HG02588 (cell line): Measurements from ENCODE around the gene SH3RF3.

Experiments
- ATAC-seq: cut with Tn5 transposase; IDR thresholded peaks from one replicate; pipeline ENCODE4 v1.9.1; 2021; ENCODE audit warnings: mild to moderate bottlenecking, moderate library complexity; ENCODE audit not compliant: unreplicated experiment

Gene SH3RF3

DNA sequence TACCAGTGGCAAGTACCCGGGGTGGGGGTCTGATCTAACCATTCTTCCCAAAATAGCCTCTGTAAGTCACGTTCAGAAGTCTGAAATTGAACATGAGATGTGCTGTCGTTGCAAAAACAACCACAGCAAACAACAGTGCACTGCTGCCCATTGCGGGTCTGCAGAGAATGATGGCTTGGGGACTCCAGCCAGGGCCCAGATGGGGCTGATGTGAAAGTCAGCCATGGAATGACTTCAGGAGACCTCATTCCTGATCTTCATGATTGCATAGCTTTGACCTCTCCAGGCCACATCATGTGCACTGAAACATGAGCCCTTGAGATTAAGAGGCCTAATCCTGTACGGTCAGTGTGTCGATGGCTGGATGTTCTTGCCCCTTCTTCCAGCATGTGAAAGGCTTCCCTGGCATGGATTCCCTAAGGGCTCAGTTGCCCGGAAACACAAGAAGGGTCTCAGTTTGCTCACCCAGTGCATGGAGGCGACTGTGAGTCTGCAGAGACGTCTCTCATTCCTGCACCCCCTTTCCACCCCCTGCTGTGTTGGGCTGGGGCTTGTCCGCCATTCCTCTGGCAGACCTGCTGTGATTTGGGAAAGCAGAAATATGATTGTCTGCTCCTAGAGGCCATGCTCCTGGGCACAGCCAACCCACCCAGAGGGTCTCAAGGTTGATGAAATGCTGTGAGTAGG lies 293.2 kb downstream of the SH3RF3 start:
- no peak for ATAC-seq

DNA sequence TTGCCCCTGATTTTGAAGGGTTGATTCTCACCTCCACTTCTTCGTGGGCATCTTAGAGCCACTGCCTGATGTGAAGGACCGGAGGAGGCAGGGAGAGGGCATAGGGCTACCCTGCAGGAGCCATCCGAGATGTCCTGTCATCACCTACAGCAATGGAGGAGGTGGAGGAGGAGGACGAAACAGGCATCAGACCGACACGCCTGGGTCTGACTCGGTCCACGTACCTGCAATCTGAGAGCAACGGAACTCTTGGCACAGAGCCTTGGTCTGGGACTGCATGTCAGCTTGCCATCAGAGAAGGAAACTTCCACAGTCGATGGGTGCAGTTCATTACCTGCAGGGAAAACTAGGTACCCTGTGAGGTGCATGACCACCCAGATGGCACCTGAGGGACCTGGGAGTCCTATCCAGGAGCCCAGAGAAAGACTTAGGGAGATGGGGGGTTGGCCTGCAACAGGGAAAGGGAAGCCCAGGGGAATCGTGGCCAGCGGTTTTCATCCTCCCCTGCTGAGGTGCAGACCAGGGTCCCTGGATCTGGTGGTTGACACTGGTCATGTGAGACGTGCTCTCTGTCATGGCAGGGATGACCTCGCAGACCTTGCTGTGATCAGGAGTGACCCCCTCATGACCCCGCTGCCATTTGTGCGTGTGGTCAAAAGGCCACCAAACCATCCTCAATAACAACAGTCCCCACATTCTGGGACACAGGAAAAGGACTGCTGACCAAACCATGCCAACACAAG lies 293.9 kb downstream of the SH3RF3 start:
- ATAC-seq: no peak

DNA sequence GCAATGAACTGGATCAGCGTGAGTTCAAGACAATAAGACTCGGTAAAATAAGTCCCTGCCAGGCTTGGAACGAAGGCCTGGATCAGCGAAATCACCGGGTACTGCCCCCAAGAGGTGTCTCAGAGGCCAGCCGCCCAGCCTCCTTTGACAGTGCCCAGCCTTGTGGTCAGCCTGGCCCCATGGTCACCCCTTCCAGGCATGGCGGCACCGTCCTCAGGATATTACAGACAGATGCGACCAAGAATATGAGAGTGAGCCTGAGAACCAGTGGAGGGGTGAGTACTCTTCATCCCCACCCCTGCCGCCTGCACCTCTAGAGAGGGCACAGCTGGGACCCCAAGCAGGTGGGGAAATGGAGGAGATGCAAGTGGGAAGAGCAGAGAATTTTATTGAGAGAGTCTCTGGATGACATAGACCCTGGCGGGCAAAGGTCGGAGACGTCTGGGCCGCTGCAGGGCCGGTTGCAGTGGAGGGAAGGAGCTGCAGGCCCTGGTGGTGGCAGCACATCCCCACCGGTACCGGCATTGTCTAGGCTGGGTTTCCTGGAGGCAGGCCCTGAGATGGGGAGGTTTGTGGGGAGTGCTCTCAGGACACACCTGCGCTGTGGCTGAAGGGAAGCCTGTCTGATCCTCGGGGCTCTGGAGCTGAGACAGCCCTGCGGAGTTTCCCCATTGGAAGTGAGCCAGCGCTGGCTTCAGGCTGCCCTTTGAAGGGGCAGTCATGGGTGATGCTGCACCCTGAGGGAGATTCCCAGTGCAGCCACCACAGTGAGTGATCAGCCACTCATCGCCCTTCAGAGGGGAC lies 294.8 kb downstream of the SH3RF3 start:
- no peak for ATAC-seq

DNA sequence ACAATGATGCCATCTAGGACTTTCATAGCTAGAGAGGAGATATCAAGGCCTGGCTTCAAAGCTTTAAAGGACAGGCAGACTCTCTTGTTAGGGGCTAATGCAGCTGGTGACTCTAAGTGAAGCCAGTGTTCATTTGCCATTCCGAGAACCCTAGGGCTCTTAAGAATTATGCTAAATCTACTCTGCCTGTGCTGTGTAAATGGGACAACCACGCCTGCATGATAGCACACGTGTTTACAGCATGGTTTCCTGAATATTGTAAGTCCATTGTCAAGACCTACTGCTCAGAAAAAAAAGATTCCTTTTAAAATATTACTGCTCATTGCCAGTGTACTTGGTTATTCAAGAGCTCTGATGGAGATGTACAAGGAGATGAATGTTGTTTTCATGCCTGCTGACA lies 296.4 kb downstream of the SH3RF3 start:
- ATAC-seq: no peak

DNA sequence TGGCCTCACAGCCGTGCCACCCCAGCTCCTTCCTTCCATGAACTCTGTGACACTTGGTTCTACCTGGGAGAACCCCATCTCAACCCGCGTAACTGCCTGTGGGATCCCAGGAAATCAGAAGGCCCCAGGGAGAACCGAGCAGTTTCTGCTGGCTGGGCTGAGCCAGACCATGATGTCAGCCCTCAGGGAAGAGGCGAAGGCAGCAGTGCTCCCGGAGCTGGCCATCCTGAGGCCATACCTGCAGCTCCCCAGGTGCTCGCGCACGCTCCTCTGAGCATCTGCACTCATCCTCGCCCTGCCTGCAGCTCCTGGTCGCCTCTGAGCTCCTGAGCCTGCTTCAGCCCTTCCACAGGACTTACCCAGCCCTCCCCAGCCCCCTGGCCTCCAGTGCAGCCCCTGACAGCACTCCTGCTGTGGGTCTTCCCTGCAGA lies 298.7 kb downstream of the SH3RF3 start:
- ATAC-seq: no peak

DNA sequence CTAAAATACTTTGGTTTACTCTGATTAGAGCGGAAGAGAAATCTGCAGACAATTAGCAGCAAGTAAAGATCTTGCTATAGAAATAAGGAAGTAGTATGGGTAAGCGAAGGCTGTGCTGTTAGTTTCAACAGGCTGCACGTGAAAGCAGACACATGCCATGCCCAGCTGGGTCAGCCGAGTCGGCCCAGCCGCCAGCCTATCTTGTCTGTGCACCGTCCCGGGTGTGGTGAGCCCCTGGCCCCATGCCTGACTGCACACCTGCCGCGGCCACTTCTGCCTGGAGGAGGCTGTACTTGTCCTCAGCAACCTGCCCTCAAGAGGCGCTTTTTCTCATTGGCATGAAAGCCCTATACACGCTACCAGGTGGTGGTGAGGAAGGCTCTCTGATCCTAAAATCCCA lies 299.3 kb downstream of the SH3RF3 start:
- ATAC-seq: no peak

DNA sequence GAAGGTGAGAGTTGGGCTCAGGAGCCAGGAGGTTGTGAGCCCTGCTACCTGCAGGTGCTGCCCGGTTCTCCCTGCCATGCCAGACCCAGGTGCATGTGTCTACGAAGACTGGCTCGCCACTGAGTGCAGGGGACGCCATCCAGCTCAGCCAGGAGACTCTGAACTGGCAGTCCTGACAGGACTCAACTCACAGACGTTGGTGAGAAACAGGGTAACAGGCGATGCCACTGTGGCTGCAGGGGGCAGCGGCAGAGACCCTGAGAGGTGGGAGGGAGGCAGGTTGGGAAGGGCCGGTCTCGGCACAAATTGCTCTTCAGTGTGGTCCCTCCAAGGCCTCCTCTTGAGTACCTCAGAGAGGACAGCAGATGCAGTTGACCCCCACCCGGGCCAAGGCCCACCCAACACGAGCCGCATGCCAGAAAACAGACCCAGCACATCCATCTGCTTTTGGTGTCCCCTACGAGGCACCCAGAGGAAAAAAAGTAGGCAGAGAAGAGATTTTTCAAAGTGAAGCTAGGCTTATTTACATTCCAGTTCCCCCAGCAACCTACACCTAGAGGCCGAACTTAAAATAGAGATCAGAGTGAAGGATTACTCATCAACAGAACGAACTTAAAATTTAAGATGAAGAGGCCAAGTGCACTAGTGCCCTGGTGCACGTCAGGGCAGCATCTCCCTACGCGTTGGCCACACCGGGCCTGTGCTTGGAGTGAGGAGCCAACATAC lies 300.0 kb downstream of the SH3RF3 start:
- no peak for ATAC-seq

DNA sequence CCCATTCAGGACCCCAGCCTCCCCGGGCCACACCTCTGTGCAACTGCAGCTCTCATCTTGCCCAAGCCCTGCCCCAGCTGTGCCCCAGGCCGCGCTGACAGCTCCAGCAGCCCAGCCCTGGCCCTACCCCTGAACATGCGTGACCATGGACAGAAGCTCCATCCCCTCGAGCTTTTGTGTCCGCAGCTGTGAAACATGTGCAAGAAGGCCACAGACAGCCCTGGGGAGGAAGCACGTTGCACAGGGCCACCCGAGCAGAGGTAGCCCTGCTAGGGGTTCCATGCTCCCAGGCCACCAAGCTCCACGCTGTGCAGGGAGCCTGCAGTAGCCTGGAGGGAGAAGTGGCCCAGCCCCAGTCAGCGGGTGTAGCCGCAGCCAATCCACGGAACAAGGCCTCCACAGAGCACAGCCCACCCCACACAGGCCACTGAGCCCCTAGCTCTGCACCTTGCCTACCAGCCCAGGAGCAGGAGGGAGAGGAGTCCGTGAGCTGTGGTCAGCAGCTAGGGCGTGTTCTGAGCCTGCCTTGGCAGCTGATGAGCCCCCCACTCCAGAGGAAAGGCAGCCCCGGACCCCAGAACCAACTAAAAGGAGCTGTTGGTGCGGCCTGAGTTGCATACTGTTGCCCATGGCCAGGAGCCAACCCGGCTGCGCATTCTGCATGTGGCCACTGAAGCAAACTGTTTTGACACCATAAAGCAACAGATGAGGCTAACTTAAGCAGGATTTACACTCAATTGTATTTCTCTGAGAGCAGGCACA lies 300.7 kb downstream of the SH3RF3 start:
- ATAC-seq: no peak

DNA sequence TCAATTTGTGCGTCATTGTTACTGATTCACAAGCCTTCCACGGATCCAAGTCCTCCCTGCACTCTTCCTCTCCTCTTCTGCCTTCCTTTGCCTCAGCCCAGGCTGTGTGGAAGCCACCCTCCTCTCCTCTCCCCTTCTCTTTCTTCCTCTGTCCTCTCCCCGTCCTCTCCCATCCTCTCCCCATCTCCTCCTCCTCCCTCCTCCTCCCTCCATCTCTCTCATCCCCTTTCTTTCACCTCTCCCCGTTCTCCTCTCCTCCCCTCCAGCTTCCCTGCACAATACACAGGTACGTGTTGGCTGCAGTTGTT lies 301.3 kb downstream of the SH3RF3 start:
- no peak for ATAC-seq

DNA sequence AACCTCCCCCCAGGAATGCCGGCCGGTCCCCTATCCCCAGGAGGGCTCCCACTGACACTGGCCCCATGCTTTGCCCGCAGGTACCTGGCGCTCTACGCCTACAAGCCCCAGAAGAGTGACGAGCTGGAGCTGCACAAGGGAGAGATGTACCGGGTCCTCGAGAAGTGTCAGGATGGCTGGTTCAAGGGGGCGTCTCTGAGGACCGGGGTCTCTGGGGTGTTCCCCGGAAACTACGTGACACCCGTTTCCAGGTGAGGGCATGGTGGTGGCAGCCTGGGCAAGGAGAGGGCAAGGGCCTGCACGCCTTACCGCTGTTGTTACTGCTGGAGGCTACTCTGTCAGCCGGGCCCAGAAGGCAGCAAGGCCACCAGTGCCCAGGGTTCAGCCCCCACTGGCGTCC lies 303.4 kb downstream of the SH3RF3 start:
- no peak for ATAC-seq

DNA sequence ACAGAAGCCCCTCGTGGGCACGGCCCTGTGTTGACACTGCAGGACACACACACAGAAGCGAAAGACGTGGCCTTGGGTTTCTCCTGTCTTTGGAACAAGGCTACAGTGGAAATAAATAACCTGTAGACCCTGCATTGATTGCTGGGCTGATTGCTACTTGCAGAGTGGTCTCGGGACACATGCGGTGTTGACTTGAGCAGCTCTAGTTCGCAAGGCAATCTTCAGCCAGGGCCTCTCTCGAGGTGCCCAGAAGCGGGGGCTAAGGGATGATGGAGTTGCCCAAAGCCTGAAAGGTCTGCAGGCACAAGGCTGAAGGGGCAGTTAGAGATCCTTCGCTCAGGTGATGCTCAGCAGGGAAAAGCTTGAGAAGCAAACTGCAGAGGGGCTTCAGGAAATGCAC lies 304.5 kb downstream of the SH3RF3 start:
- ATAC-seq: no peak

DNA sequence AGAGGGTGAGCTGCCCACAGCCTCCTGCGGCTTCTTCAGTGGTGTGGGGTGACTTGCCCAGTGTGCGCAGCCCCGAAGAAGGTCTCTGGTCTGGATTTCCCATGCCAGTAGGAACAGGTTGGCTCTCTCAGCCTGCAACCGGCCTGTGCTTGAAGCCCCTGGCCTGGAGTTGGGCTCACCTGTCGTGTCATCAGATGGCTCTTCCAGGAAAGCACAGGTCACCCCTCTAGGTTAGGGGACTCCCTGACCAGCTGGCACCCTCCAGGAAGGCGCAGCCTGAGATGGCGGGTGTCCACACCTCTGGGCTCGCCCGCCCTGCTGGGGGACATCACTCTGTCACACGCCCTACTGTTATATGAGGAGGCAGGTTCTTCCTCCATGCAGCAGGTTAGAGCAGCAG lies 304.9 kb downstream of the SH3RF3 start:
- ATAC-seq: no peak

DNA sequence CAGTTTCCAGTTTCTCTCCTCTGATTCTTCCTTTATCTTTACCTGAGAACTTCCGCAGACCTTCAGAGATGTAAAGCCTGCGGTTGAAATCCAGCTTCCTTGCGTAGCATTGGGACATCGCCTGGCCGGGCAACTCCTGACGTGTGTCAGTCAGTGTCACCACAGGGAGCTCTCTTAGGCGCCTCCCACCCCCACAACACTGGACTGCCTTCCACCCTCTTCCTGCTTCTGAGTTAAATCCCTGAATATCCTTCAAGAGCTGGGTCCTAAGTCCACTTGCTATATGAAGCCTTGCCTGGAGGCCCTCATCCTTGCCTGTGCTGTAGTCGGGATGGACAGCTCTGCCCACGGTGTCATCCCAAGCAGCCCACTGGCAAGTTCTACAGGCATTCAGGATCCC lies 305.3 kb downstream of the SH3RF3 start:
- ATAC-seq: no peak

DNA sequence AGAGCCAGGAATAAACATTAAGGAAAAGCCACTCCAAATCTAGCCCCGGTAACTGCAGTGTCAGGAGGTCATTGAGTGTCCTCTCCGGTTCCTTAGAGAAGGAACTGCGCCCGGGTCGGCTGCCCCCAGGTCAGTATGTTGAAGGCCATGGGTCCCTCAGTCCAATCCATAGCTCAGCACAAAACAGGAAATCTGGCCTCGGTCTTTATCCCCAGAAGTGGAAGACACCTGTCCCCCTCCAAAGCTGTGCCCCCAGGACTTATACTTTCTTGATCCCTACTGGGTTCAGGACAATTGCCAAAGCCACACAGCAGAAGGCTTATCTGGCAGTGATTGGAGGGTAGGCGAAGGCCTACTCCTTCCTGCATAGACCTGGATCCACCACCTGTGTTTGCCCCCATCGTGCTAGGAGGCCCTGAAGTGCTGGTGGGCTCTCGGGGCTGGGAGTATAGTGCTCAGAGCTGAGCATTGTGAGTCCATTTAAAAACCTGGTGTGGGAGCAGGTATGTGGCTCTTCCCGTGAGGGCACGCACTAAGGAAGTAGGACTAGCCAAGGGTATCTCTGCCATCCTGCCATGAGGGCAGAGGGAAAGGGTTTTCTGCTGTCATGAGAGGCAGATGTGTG lies 306.2 kb downstream of the SH3RF3 start:
- ATAC-seq: no peak

DNA sequence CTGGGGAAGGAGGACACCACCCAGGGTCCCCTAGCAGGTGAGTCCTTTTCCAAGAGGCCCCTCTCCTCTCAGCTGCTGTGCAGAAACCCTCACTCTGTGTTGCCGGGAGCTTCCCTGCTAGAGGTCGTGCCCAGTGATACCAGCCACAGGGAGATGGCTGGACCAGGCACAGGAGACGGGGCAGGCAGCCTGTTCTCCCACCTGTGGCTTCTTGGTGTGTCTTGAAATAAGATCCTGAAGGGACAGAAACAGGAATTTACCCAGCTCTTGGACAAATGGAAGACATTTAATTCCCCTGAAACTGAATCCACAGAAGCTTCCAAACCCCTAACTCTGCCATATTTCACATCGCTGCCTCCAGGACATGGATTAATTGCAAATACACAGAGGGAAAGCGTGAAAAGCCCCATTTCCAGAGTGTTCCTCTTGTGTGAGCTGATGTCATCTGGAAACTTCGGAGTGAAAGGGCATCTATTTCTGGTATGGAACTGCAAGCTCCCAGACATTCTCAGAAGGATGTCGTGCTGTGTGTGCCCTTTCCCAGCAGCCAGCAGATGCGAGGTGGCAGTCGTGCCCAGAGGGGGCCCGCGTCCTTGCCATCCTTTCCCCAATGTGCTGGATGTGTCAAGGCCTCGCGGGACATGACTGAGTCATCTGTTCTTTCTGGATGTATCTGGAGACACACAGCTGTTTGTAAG lies 307.0 kb downstream of the SH3RF3 start:
- no peak for ATAC-seq

DNA sequence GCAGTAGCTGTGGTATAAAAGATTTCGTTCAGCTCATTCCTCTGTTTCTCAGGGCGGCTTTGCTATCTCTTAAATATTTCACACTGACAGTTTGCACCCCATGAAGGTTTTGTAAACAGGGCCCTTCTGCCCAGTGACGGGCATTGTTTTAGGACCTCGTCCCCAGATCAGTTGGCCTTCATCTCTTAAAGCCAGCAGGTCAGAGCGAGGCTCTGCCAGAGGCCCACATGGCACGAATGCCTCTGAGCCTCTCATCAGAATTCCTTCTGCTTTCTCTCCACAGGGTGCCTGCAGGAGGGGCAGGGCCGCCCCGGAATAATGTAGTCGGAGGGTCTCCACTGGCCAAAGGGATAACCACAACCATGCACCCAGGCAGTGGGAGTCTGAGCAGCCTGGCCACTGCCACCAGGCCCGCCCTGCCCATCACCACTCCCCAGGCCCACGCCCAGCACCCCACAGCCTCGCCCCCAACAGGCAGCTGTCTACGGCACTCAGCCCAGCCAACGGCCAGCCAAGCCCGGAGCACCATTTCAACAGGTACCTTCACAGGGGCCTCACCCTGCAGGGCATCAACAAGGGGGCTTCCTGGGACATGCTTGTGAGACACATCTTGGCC lies 307.7 kb downstream of the SH3RF3 start:
- no peak for ATAC-seq

DNA sequence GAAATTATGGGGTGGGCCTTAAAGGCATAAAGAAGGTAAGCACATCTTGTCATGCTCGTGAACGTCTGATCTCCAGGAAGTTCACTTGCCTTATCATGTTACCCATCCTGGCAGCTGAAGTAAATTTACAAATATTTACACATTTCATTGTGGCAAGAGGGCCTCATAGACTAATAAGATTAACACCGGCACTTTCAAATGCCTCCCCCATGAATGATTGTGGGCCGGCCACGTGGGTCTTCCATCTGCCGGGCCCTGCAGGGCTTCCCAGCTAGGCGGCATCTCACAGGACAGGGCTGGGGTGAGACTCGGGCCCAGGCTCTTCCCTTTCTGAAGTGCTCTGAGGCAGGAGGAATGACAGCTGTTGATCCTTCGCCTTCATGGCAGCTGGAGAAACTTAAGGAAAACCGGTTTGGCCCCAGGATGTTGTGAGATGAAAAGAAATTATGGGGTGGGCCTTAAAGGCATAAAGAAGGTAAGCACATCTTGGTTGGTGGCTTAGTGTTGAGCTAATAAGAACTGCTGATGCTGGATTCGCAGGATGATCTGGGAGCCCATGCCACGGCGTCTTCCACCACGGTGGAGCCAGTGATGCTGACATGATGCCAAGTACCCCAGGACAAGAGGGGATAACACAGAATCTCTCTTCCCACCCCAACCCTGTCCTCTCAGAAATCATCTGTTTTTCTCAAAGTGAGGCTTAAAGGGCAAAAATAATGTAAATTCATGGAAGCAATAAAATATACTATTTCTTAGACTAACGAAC lies 308.5 kb downstream of the SH3RF3 start:
- no peak for ATAC-seq

DNA sequence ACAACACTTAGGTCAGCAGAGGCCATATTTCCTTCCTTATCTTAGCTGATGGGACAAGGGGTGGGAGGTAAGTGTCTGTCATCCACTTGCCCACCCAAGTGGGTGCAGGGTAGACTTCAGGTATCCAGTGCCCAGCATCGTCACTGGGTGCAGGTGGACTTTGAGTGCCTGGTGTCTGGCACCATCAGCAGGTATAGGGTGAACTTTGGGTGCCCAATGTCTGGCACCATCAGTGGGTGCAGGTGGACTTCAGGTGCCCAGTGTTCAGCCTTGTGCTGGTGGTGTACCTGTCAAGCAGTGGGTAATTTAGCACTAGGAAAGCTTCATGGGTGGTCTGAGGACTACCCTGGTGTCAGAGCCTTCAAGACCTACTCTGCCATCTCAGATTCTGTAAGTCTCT lies 309.1 kb downstream of the SH3RF3 start:
- ATAC-seq: no peak
